MM.1S (cell line): ENCODE measurements around the gene RYR2.
A peak's percentile ranks its signal among the peaks of the same experiment; 100 is the strongest.

Experiments used
- DNase-seq: peaks from one replicate; pipeline ENCODE4 v3.0.0-alpha.2; 2015
- H2AFZ ChIP-seq: fragments of 300-600 bp; sonication (generic); 2 replicates; pipeline ENCODE4 v1.6.0; 2016; ENCODE audit warnings: antibody characterized with exemption, low read length
- H3F3A ChIP-seq: fragments of 300-600 bp; sonication (generic); 2 replicates; pipeline ENCODE4 v1.6.1; 2016; ENCODE audit warnings: mild to moderate bottlenecking, antibody characterized with exemption, low read length, moderate library complexity, mixed read lengths; ENCODE audit not compliant: insufficient read depth
- H3K27ac ChIP-seq: fragments of 300-600 bp; sonication (generic); 2 replicates; pipeline ENCODE4 v1.5.1; 2016; ENCODE audit warnings: mild to moderate bottlenecking, low read length
- H3K27me3 ChIP-seq: fragments of 300-600 bp; sonication (generic); replicated peaks from 2 replicates; pipeline ENCODE4 v1.6.0; 2016; ENCODE audit warnings: low read length; ENCODE audit not compliant: insufficient read depth
- H3K36me3 ChIP-seq: fragments of 300-600 bp; sonication (generic); replicated peaks from 2 replicates; pipeline ENCODE4 v1.6.1; 2016; ENCODE audit warnings: mild to moderate bottlenecking, low read length, mixed read lengths; ENCODE audit not compliant: insufficient read depth
- H3K4me1 ChIP-seq: fragments of 300-600 bp; sonication (generic); 2 replicates; pipeline ENCODE4 v1.6.1; 2016; ENCODE audit warnings: low read length, mixed read lengths
- H3K4me2 ChIP-seq: fragments of 300-600 bp; sonication (generic); 2 replicates; pipeline ENCODE4 v1.6.0; 2016; ENCODE audit warnings: low read depth, low read length
- H3K4me3 ChIP-seq: fragments of 300-600 bp; sonication (generic); 2 replicates; pipeline ENCODE4 v1.5.1; 2016; ENCODE audit warnings: low read length, mixed read lengths
- H3K79me2 ChIP-seq: fragments of 300-600 bp; sonication (generic); 2 replicates; pipeline ENCODE4 v1.6.1; 2016; ENCODE audit warnings: mixed run types, low read length, mixed read lengths
- H3K9ac ChIP-seq: fragments of 300-600 bp; sonication (generic); 2 replicates; pipeline ENCODE4 v1.6.1; 2016; ENCODE audit warnings: low read length, mixed read lengths
- H3K9me2 ChIP-seq: fragments of 300-600 bp; sonication (generic); replicated peaks from 2 replicates; pipeline ENCODE4 v1.6.1; 2016; ENCODE audit warnings: mild to moderate bottlenecking, low read length, mixed read lengths; ENCODE audit not compliant: insufficient read depth
- H3K9me3 ChIP-seq: fragments of 300-600 bp; sonication (generic); replicated peaks from 2 replicates; pipeline ENCODE4 v1.6.1; 2016; ENCODE audit warnings: mild to moderate bottlenecking, low read length, mixed read lengths; ENCODE audit not compliant: insufficient read depth
- H4K20me1 ChIP-seq: fragments of 300-600 bp; sonication (generic); 2 replicates; pipeline ENCODE4 v1.6.1; 2016; ENCODE audit warnings: mild to moderate bottlenecking, low read length, moderate library complexity, mixed read lengths; ENCODE audit not compliant: insufficient read depth
- CTCF ChIP-seq: fragments of 300-600 bp; sonication (generic); IDR thresholded peaks from 2 replicates; pipeline ENCODE4 v1.5.1; 2016; ENCODE audit warnings: antibody characterized with exemption, low read length, mixed read lengths
- EZH2 ChIP-seq: fragments of 300-600 bp; sonication (generic); optimal IDR thresholded peaks from 2 replicates; pipeline ENCODE3; 2017; ENCODE audit warnings: low read depth, mild to moderate bottlenecking, antibody characterized with exemption, low read length, mixed read lengths
- EZH2phosphoT487 ChIP-seq: fragments of 300-600 bp; sonication (generic); IDR thresholded peaks from 2 replicates; pipeline ENCODE4 v1.6.1; 2018; ENCODE audit warnings: antibody characterized with exemption, low read length

RYR2 gene

GRCh38 chr1:237556911-237557310 is 514.9 kb downstream of the RYR2 start:
- Histone ChIP-seq H3K27ac (no peak overlapping the region), H3K4me3 (no peak overlapping the region), H3K36me3 (no peaks in the 10 kb centered on the region), H3K27me3 (no peaks in the 10 kb centered on the region), H3K79me2 (no peaks in the 10 kb centered on the region), H3K4me1 (no peaks in the 10 kb centered on the region), H3K9me3 (no peaks in the 10 kb centered on the region), H4K20me1 (no peaks in the 10 kb centered on the region), H2AFZ (no peak overlapping the region), H3K9me2 (no peaks in the 10 kb centered on the region), H3F3A (no peaks in the 10 kb centered on the region), H3K9ac (no peak overlapping the region), H3K4me2 (no peak overlapping the region)
- no peak for DNase-seq
- no peak for TF ChIP-seq EZH2phosphoT487
- no peak for TF ChIP-seq EZH2

DNA sequence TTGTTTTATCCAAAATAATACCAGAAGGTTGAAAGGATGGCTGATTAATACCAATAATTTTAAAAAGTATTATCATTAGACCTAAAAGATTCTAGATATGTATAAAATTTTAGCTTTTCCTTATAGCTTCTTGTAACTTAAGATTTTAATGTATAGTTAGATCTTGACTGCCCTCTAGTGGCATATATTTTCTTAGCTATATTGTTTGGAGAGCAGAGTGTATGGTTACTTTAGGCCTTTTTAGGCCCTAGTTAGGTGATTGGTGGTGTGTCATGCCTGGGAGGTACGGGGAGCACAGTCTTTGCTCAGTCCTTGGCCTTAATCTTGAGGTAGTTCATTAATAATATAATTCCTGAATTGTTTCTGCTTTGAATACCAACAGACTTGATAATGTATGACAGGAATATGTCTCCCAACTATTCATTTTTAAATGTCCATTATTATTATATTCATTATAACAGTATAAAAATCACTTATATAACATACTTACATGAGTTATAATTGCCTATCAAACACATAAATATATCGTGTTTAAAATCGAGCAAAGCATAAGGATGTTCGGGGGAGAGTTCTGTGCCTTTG is 520.3 kb downstream of the RYR2 start:
- no peaks in the 10 kb centered on the region for H3K79me2 ChIP-seq
- H3K36me3 ChIP-seq: no peaks in the 10 kb centered on the region
- no peak overlapping the region for H3K27ac ChIP-seq
- H3K9me3 ChIP-seq: no peaks in the 10 kb centered on the region
- H3K4me3 ChIP-seq: no peak overlapping the region
- no peaks in the 10 kb centered on the region for H3K27me3 ChIP-seq
- no peaks in the 10 kb centered on the region for H3K4me1 ChIP-seq
- H4K20me1 ChIP-seq: no peaks in the 10 kb centered on the region
- H3K4me2 ChIP-seq: no peak overlapping the region
- DNase-seq: peak; percentile 80
- TF ChIP-seq EZH2phosphoT487 (no peak), CTCF (peak; percentile 71)
- no peak overlapping the region for H3K9ac ChIP-seq
- H2AFZ ChIP-seq: no peak overlapping the region
- H3F3A ChIP-seq: no peaks in the 10 kb centered on the region
- H3K9me2 ChIP-seq: no peaks in the 10 kb centered on the region

DNA sequence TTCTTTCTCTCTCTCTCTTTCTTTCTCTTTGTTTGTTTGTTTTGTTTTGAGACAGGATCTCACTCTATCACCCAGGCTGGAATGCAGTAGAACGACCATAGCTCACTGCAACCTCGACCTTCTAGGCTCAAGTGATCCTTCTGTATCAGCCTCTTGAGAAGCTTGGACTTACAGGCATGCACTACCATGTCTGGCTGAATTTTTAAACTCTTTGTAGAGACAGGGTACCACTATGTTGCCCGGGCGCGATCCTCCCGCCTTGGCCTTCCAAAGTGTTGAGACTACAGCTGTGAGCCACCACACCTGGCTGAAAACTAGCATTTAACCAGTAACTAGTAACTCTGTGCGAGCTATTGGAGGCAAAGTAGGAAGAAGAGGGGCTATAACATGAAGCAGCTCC is 523.3 kb downstream of the RYR2 start:
- Histone ChIP-seq H3K9me3 (no peaks in the 10 kb centered on the region), H3K79me2 (no peaks in the 10 kb centered on the region), H3K4me3 (no peak overlapping the region), H2AFZ (no peak overlapping the region), H3F3A (no peaks in the 10 kb centered on the region), H3K27me3 (no peaks in the 10 kb centered on the region), H3K9ac (no peak overlapping the region), H3K36me3 (no peaks in the 10 kb centered on the region), H3K4me2 (no peak overlapping the region), H3K4me1 (no peaks in the 10 kb centered on the region), H3K27ac (no peak overlapping the region), H3K9me2 (no peaks in the 10 kb centered on the region), H4K20me1 (no peaks in the 10 kb centered on the region)
- no peak for TF ChIP-seq CTCF
- no peak for TF ChIP-seq EZH2
- no peak for TF ChIP-seq EZH2phosphoT487
- no peak for DNase-seq

- Histone ChIP-seq H4K20me1 (no peaks in the 10 kb centered on the region), H3K9ac (no peak overlapping the region), H3K4me2 (no peak overlapping the region), H2AFZ (no peak overlapping the region), H3K27ac (no peak overlapping the region), H3K79me2 (no peaks in the 10 kb centered on the region), H3F3A (no peaks in the 10 kb centered on the region), H3K4me3 (no peak overlapping the region), H3K9me3 (no peaks in the 10 kb centered on the region), H3K36me3 (no peaks in the 10 kb centered on the region), H3K27me3 (no peaks in the 10 kb centered on the region), H3K4me1 (no peaks in the 10 kb centered on the region), H3K9me2 (no peaks in the 10 kb centered on the region)
- TF ChIP-seq EZH2 (no peak), EZH2phosphoT487 (no peak), CTCF (no peak)
- DNase-seq: no peak
These were observed 524.6 kb downstream of the RYR2 start for GRCh38 chr1:237566581-237566980.
